ENCODE data around the gene PTPN9. TPM values are rescaled to one million over a fixed set of nuclear protein-coding genes. Genes with fewer than 3 reads are reported as not detected.
"Not testable (repeated sequence)": the region's sequence is repeated elsewhere in the genome, so short reads cannot be mapped to it uniquely, and the experiment has no call there.

Gene PTPN9
- total RNA-seq, 4 donors from 2014 or later: 4.8 to 7.0 (median 6.2) TPM

DNA sequence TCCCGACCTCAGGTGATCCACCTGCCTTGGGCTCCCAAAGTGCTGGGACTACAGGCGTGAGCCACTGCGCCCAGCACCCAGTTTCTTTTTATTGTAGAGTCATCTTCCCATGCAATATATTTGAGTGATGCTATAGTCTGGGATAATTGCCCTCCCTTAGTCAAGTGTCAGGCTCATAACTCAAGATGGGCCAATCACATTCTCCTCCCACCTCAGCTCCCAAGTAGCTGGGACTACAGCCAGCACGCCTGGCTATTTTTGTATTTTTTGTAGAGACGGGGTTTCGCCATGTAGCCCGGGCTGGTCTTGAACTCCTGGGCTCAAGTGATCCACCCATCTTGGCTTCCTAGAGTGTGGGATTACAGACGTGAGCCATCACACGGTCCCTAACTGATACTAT, 15.2 kb upstream of the PTPN9 start:
- H3K36me3 ChIP-seq: peaks cover 0 to 22% of the 10 kb centered on the region in 2 donors
- no peaks in the 10 kb centered on the region for H3K27me3 ChIP-seq
- no peak overlapping the region for H3K27ac ChIP-seq
- DNase-seq: peak in 1 of 2 donors; percentile 27
- peak; percentile 35 to 60 for ATAC-seq
- no peak for TF ChIP-seq POLR2A (IDR thresholded peaks at IDR 0.05)
- no peak for TF ChIP-seq CTCF (IDR thresholded peaks at IDR 0.05 in 4 of 5, conservative IDR thresholded peaks at IDR 0.05 in 1 of 5)
- H3K4me1 ChIP-seq: peaks cover 0 to 19% of the 10 kb centered on the region in 2 donors
- in situ Hi-C loops (cut with MboI; ENCODE audit: low sequenced_read_pairs in 4 of 4): no loop called here
- no peaks in the 10 kb centered on the region for H3K9me3 ChIP-seq
- intact Hi-C loops (cut with DNase I; ENCODE audit: low total_unique reads): no loop called here
- no peak overlapping the region for H3K4me3 ChIP-seq

DNA sequence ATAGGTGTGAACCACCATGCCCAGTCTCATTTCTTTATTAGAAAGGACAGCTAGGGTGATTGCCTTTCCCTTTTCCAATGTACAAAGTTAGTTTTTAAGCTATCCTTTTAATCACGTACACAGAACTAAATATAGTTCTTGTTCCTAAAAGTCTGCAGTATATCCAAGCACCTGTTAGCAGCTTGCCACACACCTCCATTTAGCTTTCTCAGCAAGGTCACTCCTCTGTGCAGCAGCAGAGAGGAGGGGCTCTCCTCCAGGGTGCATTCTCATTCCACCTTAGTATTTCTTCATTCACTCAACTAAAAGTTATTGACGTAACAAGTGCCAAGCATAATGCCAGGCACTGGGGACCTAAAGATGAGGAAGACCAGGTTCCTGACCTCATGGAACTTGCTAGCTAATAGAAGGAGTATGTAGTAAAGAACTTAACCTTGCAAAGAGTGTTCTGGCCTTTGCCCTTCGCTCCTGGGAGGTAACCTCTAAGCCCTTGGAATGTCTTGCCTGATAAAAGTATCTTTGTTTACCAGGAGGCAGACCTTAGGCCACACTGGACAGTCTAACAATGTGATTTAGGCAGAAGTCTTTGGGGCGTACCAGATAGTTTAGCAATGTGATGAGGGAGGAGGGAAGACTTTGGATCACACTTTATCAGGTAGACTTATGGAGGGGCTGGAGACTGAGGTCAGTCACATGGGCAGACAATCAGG, 12.7 kb upstream of the PTPN9 start:
- Histone ChIP-seq H3K27ac (peak overlapping the region in 2 of 4 donors; percentile 63 to 77), H3K4me1 (peaks cover 0 to 9% of the 10 kb centered on the region in 2 donors), H3K4me3 (no peak overlapping the region), H3K27me3 (no peaks in the 10 kb centered on the region), H3K36me3 (peaks cover 0 to 7% of the 10 kb centered on the region in 2 donors), H3K9me3 (no peaks in the 10 kb centered on the region)
- TF ChIP-seq POLR2A (IDR thresholded peaks at IDR 0.05) (no peak), CTCF (IDR thresholded peaks at IDR 0.05 in 4 of 5, conservative IDR thresholded peaks at IDR 0.05 in 1 of 5) (no peak)
- ATAC-seq (peak; percentile 92 to 98), DNase-seq (peak in 1 of 2 donors; percentile 48)
- intact Hi-C loops (cut with DNase I; ENCODE audit: low total_unique reads): no loop called here
- in situ Hi-C loops (cut with MboI; ENCODE audit: low sequenced_read_pairs in 4 of 4): no loop called here

DNA sequence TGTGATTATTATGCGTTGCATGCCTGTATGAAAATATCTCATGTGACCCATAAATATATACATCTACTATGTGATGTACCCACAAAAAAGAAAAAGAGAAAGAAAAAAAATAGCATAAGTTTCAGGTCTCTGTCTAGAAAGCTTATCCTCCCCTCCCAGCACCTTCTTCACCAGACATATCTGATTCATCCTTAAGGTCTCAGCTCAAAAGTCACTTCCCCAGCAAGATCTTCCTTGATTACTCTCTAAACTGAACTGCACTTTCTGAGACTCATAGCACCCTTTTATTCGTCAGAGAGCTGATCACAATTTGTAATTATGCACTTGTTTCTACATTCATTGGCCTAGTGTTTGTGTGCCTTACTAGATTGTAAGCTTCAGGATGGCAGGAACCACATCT, 11.1 kb upstream of the PTPN9 start:
- H3K36me3 ChIP-seq: no peaks in the 10 kb centered on the region
- no peak for TF ChIP-seq POLR2A (IDR thresholded peaks at IDR 0.05)
- in situ Hi-C loops (cut with MboI; ENCODE audit: low sequenced_read_pairs in 4 of 4): no loop called here
- no peaks in the 10 kb centered on the region for H3K9me3 ChIP-seq
- no peak for ATAC-seq
- no peak for DNase-seq
- peaks cover 0 to 3% of the 10 kb centered on the region in 2 donors for H3K4me1 ChIP-seq
- no peaks in the 10 kb centered on the region for H3K27me3 ChIP-seq
- intact Hi-C loops (cut with DNase I; ENCODE audit: low total_unique reads): no loop called here
- no peak overlapping the region for H3K27ac ChIP-seq
- H3K4me3 ChIP-seq: no peak overlapping the region

DNA sequence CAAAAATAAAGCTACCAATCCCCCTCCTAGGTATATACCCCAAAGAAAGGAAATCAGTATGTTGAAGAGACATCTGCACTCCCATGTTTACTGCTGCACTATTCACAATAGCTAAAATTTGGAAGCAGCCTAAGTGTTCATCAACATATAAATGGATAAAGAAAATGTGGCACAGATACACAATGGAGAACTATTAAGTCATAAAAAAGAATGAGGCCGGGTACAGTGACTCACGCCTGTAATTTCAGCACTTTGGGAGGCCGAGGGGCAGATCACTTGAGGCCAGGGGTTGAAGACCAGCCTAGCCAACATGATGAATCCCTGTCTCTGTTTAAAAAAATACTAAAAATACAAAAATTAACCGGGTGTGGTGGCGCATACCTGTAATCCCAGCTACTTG, 10.0 kb upstream of the PTPN9 start:
- no peak overlapping the region for H3K4me3 ChIP-seq
- no peaks in the 10 kb centered on the region for H3K9me3 ChIP-seq
- in situ Hi-C loops (cut with MboI; ENCODE audit: low sequenced_read_pairs in 4 of 4): no loop called here
- TF ChIP-seq POLR2A (IDR thresholded peaks at IDR 0.05) (no peak), CTCF (IDR thresholded peaks at IDR 0.05 in 4 of 5, conservative IDR thresholded peaks at IDR 0.05 in 1 of 5) (no peak)
- intact Hi-C loops (cut with DNase I; ENCODE audit: low total_unique reads): no loop called here
- ATAC-seq (no peak), DNase-seq (no peak)
- no peak overlapping the region for H3K27ac ChIP-seq
- H3K4me1 ChIP-seq: peaks cover 0 to 3% of the 10 kb centered on the region in 2 donors
- no peaks in the 10 kb centered on the region for H3K36me3 ChIP-seq
- H3K27me3 ChIP-seq: no peaks in the 10 kb centered on the region

DNA sequence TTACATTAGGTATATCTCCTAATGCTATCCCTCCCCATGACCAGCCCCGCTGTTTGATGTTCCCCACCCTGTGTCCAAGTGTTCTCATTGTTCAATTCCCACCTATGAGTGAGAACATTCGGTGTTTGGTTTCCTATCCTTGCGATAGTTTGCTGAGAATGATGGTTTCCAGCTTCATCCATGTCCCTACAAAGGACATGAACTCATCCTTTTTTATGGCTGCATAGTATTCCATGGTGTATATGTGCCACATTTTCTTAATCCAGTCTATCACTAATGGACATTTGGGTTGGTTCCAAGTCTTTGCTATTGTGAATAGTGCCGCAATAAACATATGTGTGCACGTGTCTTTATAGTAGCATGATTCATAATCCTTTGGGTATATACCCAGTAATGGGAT, 7.3 kb upstream of the PTPN9 start:
- intact Hi-C loops (cut with DNase I; ENCODE audit: low total_unique reads); H3K4me1 ChIP-seq; in situ Hi-C loops (cut with MboI; ENCODE audit: low sequenced_read_pairs in 4 of 4); ATAC-seq; H3K27me3 ChIP-seq; H3K27ac ChIP-seq; H3K36me3 ChIP-seq; H3K9me3 ChIP-seq; H3K4me3 ChIP-seq; DNase-seq: not testable (repeated sequence)

DNA sequence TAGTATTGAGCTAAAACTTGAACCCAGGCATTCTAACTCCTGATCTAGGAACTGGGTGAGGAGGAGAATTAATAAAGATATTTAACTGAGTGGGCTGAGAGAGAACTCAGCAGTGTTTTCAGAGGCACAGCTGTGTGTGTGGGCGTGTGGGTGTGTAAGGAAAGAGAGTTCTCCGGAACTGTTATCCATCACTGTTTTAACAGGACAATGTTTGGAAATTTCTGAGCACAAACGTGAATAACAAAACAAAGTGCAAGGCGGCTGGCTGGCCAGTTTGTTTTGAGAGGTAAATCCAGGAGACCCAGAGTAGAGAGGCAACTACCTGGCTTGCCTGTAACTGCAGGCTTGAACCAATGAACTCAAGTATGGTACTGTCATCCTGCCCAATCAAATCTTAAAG, 5.0 kb upstream of the PTPN9 start:
- intact Hi-C loops (cut with DNase I; ENCODE audit: low total_unique reads) (no loop called here), in situ Hi-C loops (cut with MboI; ENCODE audit: low sequenced_read_pairs in 4 of 4) (no loop called here)
- ATAC-seq (no peak), DNase-seq (no peak)
- TF ChIP-seq CTCF (IDR thresholded peaks at IDR 0.05 in 4 of 5, conservative IDR thresholded peaks at IDR 0.05 in 1 of 5): no peak
- no peak for TF ChIP-seq POLR2A (IDR thresholded peaks at IDR 0.05)
- Histone ChIP-seq H3K27ac (no peak overlapping the region), H3K9me3 (no peaks in the 10 kb centered on the region), H3K27me3 (no peaks in the 10 kb centered on the region), H3K36me3 (no peaks in the 10 kb centered on the region), H3K4me1 (peaks cover 0 to 4% of the 10 kb centered on the region in 2 donors), H3K4me3 (no peak overlapping the region)

All from gastrocnemius medialis (tissue), 4 donors.